ENCODE measurements around the gene RADIL. TPM values are rescaled to one million over a fixed set of nuclear protein-coding genes. Genes with fewer than 3 reads are reported as not detected.

RADIL gene
- total RNA-seq, 4 donors from 2014 or later, result 4.4 to 11.4 (median 8.8) TPM

GRCh38 chr7:4787947-4788626 is 95.4 kb downstream of the RADIL start:
- H3K27ac ChIP-seq, result no peak overlapping the region
- ATAC-seq, result no peak
- WGBS, 2 donors (ENCODE audit: low coverage in 1 of 2), result no CpG with 5 or more reads among the region's 23 CpGs
- peaks cover 0 to 17% (median 5%) of the 10 kb centered on the region in 3 donors for H3K4me1 ChIP-seq
- TF ChIP-seq CTCF (IDR thresholded peaks at IDR 0.05) (no peak), POLR2A (IDR thresholded peaks at IDR 0.05) (no peak), POLR2AphosphoS5 (IDR thresholded peaks at IDR 0.05) (no peak), EP300 (IDR thresholded peaks at IDR 0.05) (no peak)
- H3K36me3 ChIP-seq, result peaks cover 0 to 90% of the 10 kb centered on the region in 2 donors
- no peaks in the 10 kb centered on the region for H3K27me3 ChIP-seq
- H3K4me3 ChIP-seq, result no peak overlapping the region
- H3K9me3 ChIP-seq, result no peaks in the 10 kb centered on the region

- H3K9me3 ChIP-seq, result no peaks in the 10 kb centered on the region
- no peak overlapping the region for H3K4me3 ChIP-seq
- WGBS, 2 donors (ENCODE audit: low coverage in 1 of 2), result 83% methylated on average over 6 of the region's 17 CpGs; no CpG with 5 or more reads in 1 of the 2 donors
- no peak overlapping the region for H3K27ac ChIP-seq
- no peaks in the 10 kb centered on the region for H3K27me3 ChIP-seq
- TF ChIP-seq POLR2A (IDR thresholded peaks at IDR 0.05), result no peak
- no peak for TF ChIP-seq EP300 (IDR thresholded peaks at IDR 0.05)
- TF ChIP-seq CTCF (IDR thresholded peaks at IDR 0.05), result no peak
- no peak for TF ChIP-seq POLR2AphosphoS5 (IDR thresholded peaks at IDR 0.05)
- H3K36me3 ChIP-seq, result peaks cover 0 to 95% of the 10 kb centered on the region in 2 donors
- peaks cover 0 to 11% (median under 1%) of the 10 kb centered on the region in 3 donors for H3K4me1 ChIP-seq
- ATAC-seq, result no peak
Measured at GRCh38 chr7:4787541-4787940, 96.0 kb downstream of the RADIL start.

- Histone ChIP-seq H3K4me3 (no peak overlapping the region), H3K27me3 (no peaks in the 10 kb centered on the region), H3K27ac (no peak overlapping the region), H3K9me3 (no peaks in the 10 kb centered on the region), H3K4me1 (no peaks in the 10 kb centered on the region), H3K36me3 (peaks cover 0 to 100% of the 10 kb centered on the region in 2 donors)
- no peak for ATAC-seq
- 100% methylated on average over 3 of the region's 17 CpGs; no CpG with 5 or more reads in 1 of the 2 donors for WGBS, 2 donors (ENCODE audit: low coverage in 1 of 2)
- no peak for TF ChIP-seq EP300 (IDR thresholded peaks at IDR 0.05)
- TF ChIP-seq POLR2A (IDR thresholded peaks at IDR 0.05), result no peak
Measured at GRCh38 chr7:4786015-4786414, 97.5 kb downstream of the RADIL start.

- no peaks in the 10 kb centered on the region for H3K4me1 ChIP-seq
- 89% methylated on average over 10 of the region's 20 CpGs; no CpG with 5 or more reads in 1 of the 2 donors for WGBS, 2 donors (ENCODE audit: low coverage in 1 of 2)
- no peak for ATAC-seq
- H3K9me3 ChIP-seq, result no peaks in the 10 kb centered on the region
- TF ChIP-seq CTCF (IDR thresholded peaks at IDR 0.05) (no peak), POLR2A (IDR thresholded peaks at IDR 0.05) (no peak), POLR2AphosphoS5 (IDR thresholded peaks at IDR 0.05) (no peak), EP300 (IDR thresholded peaks at IDR 0.05) (no peak)
- no peaks in the 10 kb centered on the region for H3K27me3 ChIP-seq
- H3K27ac ChIP-seq, result no peak overlapping the region
- H3K4me3 ChIP-seq, result no peak overlapping the region
- H3K36me3 ChIP-seq, result peaks cover 0 to 100% of the 10 kb centered on the region in 2 donors
Measured at GRCh38 chr7:4785371-4785770, 98.1 kb downstream of the RADIL start.

- Histone ChIP-seq H3K27me3 (no peaks in the 10 kb centered on the region), H3K27ac (no peak overlapping the region), H3K4me1 (no peaks in the 10 kb centered on the region), H3K36me3 (peaks cover 0 to 100% of the 10 kb centered on the region in 2 donors), H3K9me3 (no peaks in the 10 kb centered on the region), H3K4me3 (no peak overlapping the region)
- TF ChIP-seq POLR2A (IDR thresholded peaks at IDR 0.05) (no peak), POLR2AphosphoS5 (IDR thresholded peaks at IDR 0.05) (no peak), CTCF (IDR thresholded peaks at IDR 0.05) (no peak)
- ATAC-seq, result no peak
- 98% methylated on average over 9 of the region's 19 CpGs; no CpG with 5 or more reads in 1 of the 2 donors for WGBS, 2 donors (ENCODE audit: low coverage in 1 of 2)
Measured at GRCh38 chr7:4784799-4785198, 98.7 kb downstream of the RADIL start.

Measured in gastroesophageal sphincter (tissue), 4 donors.